ENCODE data around the gene KBTBD4.
"Not testable (repeated sequence)": the region's sequence is repeated elsewhere in the genome, so short reads cannot be mapped to it uniquely, and the experiment has no call there.

The KBTBD4 gene

GRCh38 chr11:47564933-47565339 is 13.8 kb downstream of the KBTBD4 start:
- DNase-seq (ENCODE audit: low read depth): no peak
- H3K4me3 ChIP-seq (ENCODE audit: low read depth, low read length): peak overlapping the region; percentile 92
- no peak for TF ChIP-seq CTCF (IDR thresholded peaks at IDR 0.05; ENCODE audit: control insufficient read depth, extremely low read depth, insufficient read depth)

- DNase-seq (ENCODE audit: low read depth): not testable (repeated sequence)
- peak overlapping the region; percentile 92; the same call in 1 of the 2 replicates for H3K4me3 ChIP-seq (ENCODE audit: low read depth, low read length)
These were observed 14.4 kb downstream of the KBTBD4 start for GRCh38 chr11:47564366-47564765.

- not testable (repeated sequence) for DNase-seq (ENCODE audit: low read depth); H3K4me3 ChIP-seq (ENCODE audit: low read depth, low read length)
These were observed 16.4 kb downstream of the KBTBD4 start for GRCh38 chr11:47562393-47562792.

GRCh38 chr11:47560426-47560825 is 18.3 kb downstream of the KBTBD4 start:
- no peak for TF ChIP-seq CTCF (IDR thresholded peaks at IDR 0.05; ENCODE audit: control insufficient read depth, extremely low read depth, insufficient read depth)
- no peak overlapping the region for H3K4me3 ChIP-seq (ENCODE audit: low read depth, low read length)
- DNase-seq (ENCODE audit: low read depth): no peak

- DNase-seq (ENCODE audit: low read depth): no peak
- no peak overlapping the region for H3K4me3 ChIP-seq (ENCODE audit: low read depth, low read length)
- TF ChIP-seq CTCF (IDR thresholded peaks at IDR 0.05; ENCODE audit: control insufficient read depth, extremely low read depth, insufficient read depth): no peak
These were observed 20.1 kb downstream of the KBTBD4 start for GRCh38 chr11:47558695-47559094.

GRCh38 chr11:47557004-47557403 is 21.8 kb downstream of the KBTBD4 start:
- H3K4me3 ChIP-seq (ENCODE audit: low read depth, low read length): not testable (repeated sequence)

GRCh38 chr11:47553406-47553743 is 25.4 kb downstream of the KBTBD4 start:
- no peak for TF ChIP-seq CTCF (IDR thresholded peaks at IDR 0.05; ENCODE audit: control insufficient read depth, extremely low read depth, insufficient read depth)
- H3K4me3 ChIP-seq (ENCODE audit: low read depth, low read length): peak overlapping the region; percentile 84
- DNase-seq (ENCODE audit: low read depth): no peak

More at GRCh38 chr11:47557004-47557403, 21.8 kb downstream of the KBTBD4 start:
- DNase-seq (ENCODE audit: low read depth): not testable (repeated sequence)

GRCh38 chr11:47552566-47553405 is 26.0 kb downstream of the KBTBD4 start, which contains the start of gene CELF1:
Gene CELF1 (minus strand): TSS chr11:47553132. CDS start chr11:47499523, 53,609 bp downstream.
- no peak for DNase-seq (ENCODE audit: low read depth)
- TF ChIP-seq CTCF (IDR thresholded peaks at IDR 0.05; ENCODE audit: control insufficient read depth, extremely low read depth, insufficient read depth): peak; percentile 88
- peak within 1 kb of the TSS; percentile 84 for H3K4me3 ChIP-seq (ENCODE audit: low read depth, low read length)
